ENCODE data around the gene STEAP3.

- TF ChIP-seq EZH2 (IDR thresholded peaks at IDR 0.05; ENCODE audit: borderline replicate concordance, insufficient read depth, low read length, poor library complexity, severe bottlenecking) (no peak), TAF1 (IDR thresholded peaks at IDR 0.05; ENCODE audit: low read depth) (no peak), CTCF (IDR thresholded peaks at IDR 0.05; ENCODE audit: poor library complexity, severe bottlenecking) (no peak), EP300 (conservative IDR thresholded peaks at IDR 0.05; ENCODE audit: poor library complexity, severe bottlenecking) (peak; percentile 80), SMC3 (conservative IDR thresholded peaks at IDR 0.05; ENCODE audit: poor library complexity) (no peak)
Observed at GRCh38 chr2:119230219-119231185, 6.9 kb downstream of the STEAP3 start.
